ENCODE measurements around the gene TAPBP.

- no peak for TF ChIP-seq POLR2AphosphoS5 (IDR thresholded peaks at IDR 0.05)
- TF ChIP-seq POLR2A (IDR thresholded peaks at IDR 0.05; ENCODE audit: low read depth), result no peak
- TF ChIP-seq CTCF (IDR thresholded peaks at IDR 0.05), result no peak
These were observed 59.3 kb downstream of the TAPBP start for GRCh38 chr6:33254591-33254990.
